Activated CD4-positive, alpha-beta T cell treated with anti-CD3 and anti-CD28 coated beads, Interleukin-2, amount 10 ng/mL, durations not matched to agents 7 days and 5 days (primary cell): Measurements from ENCODE around the gene FSTL4. TPM values are rescaled to one million over a fixed set of nuclear protein-coding genes. Genes with fewer than 3 reads are reported as not detected.

Source experiments
- CTCF ChIA-PET: fragments of 350-600 bp; sonication (Branson Sonifier 250); formaldehyde crosslinking; loops from one replicate; lab custom pipeline; 2021; ENCODE audit warnings: antibody characterized with exemption; lab: Charles Lee
- POLR2A ChIA-PET: fragments of 350-600 bp; sonication (Branson Sonifier 250); formaldehyde crosslinking; loops from one replicate; lab custom pipeline; 2021; ENCODE audit warnings: antibody characterized with exemption; lab: Charles Lee
- DNase-seq: peaks from one replicate; pipeline ENCODE4 v3.0.0-alpha.2; 2020
- H3K27ac Mint-ChIP-seq: one replicate; pipeline ENCODE4 v1.8.0; 2021; ENCODE audit warnings: mild to moderate bottlenecking, moderate library complexity, mixed read lengths
- H3K27me3 Mint-ChIP-seq: one replicate; pipeline ENCODE4 v1.8.0; 2021; ENCODE audit warnings: mixed read lengths
- H3K36me3 Mint-ChIP-seq: one replicate; pipeline ENCODE4 v1.8.0; 2021; ENCODE audit warnings: low read depth, mixed read lengths
- H3K4me1 Mint-ChIP-seq: one replicate; pipeline ENCODE4 v1.8.0; 2021; ENCODE audit warnings: mixed read lengths
- H3K4me3 Mint-ChIP-seq: one replicate; pipeline ENCODE4 v1.8.0; 2021; ENCODE audit warnings: mild to moderate bottlenecking, moderate library complexity, mixed read lengths
- H3K9me3 Mint-ChIP-seq: one replicate; pipeline ENCODE4 v1.8.0; 2021; ENCODE audit warnings: mixed read lengths
- total RNA-seq, 2 experiments: library from RNA; stranded (reverse); gene quantifications; one replicate each; pipeline ENCODE4 v1.2.3, GENCODE V29; 2021

FSTL4 gene
- total RNA-seq, 2 experiments from 2014 or later = not detected

- peaks cover 4% of the 10 kb centered on the region for H3K4me1 Mint-ChIP-seq
- DNase-seq = no peak
- H3K27ac Mint-ChIP-seq = no peak overlapping the region
- ChIA-PET CTCF (interaction anchor here (1.0 kb wide), 1 partner anchor 22 kb away, joined by 3 read pairs; no protein-coding TSS in a partner anchor), POLR2A (no interaction called here)
- no peaks in the 10 kb centered on the region for H3K36me3 Mint-ChIP-seq
- peaks cover 4% of the 10 kb centered on the region for H3K27me3 Mint-ChIP-seq
- H3K4me3 Mint-ChIP-seq = no peak overlapping the region
- no peaks in the 10 kb centered on the region for H3K9me3 Mint-ChIP-seq
Measured at GRCh38 chr5:133340822-133341221, 271.5 kb downstream of the FSTL4 start.

GRCh38 chr5:133340002-133340755 is 272.2 kb downstream of the FSTL4 start:
- H3K36me3 Mint-ChIP-seq = no peaks in the 10 kb centered on the region
- H3K4me1 Mint-ChIP-seq = peaks cover 4% of the 10 kb centered on the region
- H3K4me3 Mint-ChIP-seq = no peak overlapping the region
- POLR2A ChIA-PET = no interaction called here
- no peaks in the 10 kb centered on the region for H3K9me3 Mint-ChIP-seq
- no peak for DNase-seq
- H3K27ac Mint-ChIP-seq = no peak overlapping the region
- CTCF ChIA-PET = interaction anchor here (1.0 kb wide), 1 partner anchor 23 kb away, joined by 3 read pairs; no protein-coding TSS in a partner anchor
- H3K27me3 Mint-ChIP-seq = no peaks in the 10 kb centered on the region

GRCh38 chr5:133338504-133339355 is 273.6 kb downstream of the FSTL4 start:
- DNase-seq = no peak
- Mint-ChIP-seq H3K27ac (no peak overlapping the region), H3K4me1 (peaks cover 4% of the 10 kb centered on the region), H3K9me3 (no peaks in the 10 kb centered on the region), H3K36me3 (no peaks in the 10 kb centered on the region), H3K4me3 (no peak overlapping the region), H3K27me3 (no peaks in the 10 kb centered on the region)
- ChIA-PET POLR2A (no interaction called here), CTCF (interaction anchor here (1.6 kb wide), 1 partner anchor 10 kb away, joined by 6 read pairs; no protein-coding TSS in a partner anchor)

- POLR2A ChIA-PET = no interaction called here
- CTCF ChIA-PET = interaction anchor here (1.6 kb wide), 1 partner anchor 11 kb away, joined by 6 read pairs; no protein-coding TSS in a partner anchor
Measured at GRCh38 chr5:133337795-133338445, 274.4 kb downstream of the FSTL4 start.

GRCh38 chr5:133336969-133337410 is 275.4 kb downstream of the FSTL4 start:
- POLR2A ChIA-PET = no interaction called here
- no peaks in the 10 kb centered on the region for H3K9me3 Mint-ChIP-seq

More at GRCh38 chr5:133337795-133338445, 274.4 kb downstream of the FSTL4 start:
- no peaks in the 10 kb centered on the region for H3K36me3 Mint-ChIP-seq
- H3K9me3 Mint-ChIP-seq = no peaks in the 10 kb centered on the region
- peaks cover 9% of the 10 kb centered on the region for H3K4me1 Mint-ChIP-seq
- no peak overlapping the region for H3K27ac Mint-ChIP-seq
- no peaks in the 10 kb centered on the region for H3K27me3 Mint-ChIP-seq
- no peak for DNase-seq
- no peak overlapping the region for H3K4me3 Mint-ChIP-seq

GRCh38 chr5:133336121-133336968 is 276.0 kb downstream of the FSTL4 start:
- Mint-ChIP-seq H3K4me1 (peaks cover 23% of the 10 kb centered on the region), H3K27me3 (no peaks in the 10 kb centered on the region), H3K9me3 (no peaks in the 10 kb centered on the region), H3K4me3 (no peak overlapping the region), H3K27ac (no peak overlapping the region), H3K36me3 (no peaks in the 10 kb centered on the region)
- ChIA-PET CTCF (interaction anchor here (0.6 to 1.6 kb wide), 3 partner anchors 10 to 319 kb away, joined by 4 to 6 read pairs (median 4); no protein-coding TSS in a partner anchor), POLR2A (no interaction called here)
- DNase-seq = no peak

More at GRCh38 chr5:133336969-133337410, 275.4 kb downstream of the FSTL4 start:
- Mint-ChIP-seq H3K27me3 (no peaks in the 10 kb centered on the region), H3K27ac (no peak overlapping the region), H3K4me3 (no peak overlapping the region), H3K36me3 (no peaks in the 10 kb centered on the region), H3K4me1 (peaks cover 17% of the 10 kb centered on the region)
- no peak for DNase-seq
- CTCF ChIA-PET = interaction anchor here (1.6 kb wide), 1 partner anchor 12 kb away, joined by 6 read pairs; no protein-coding TSS in a partner anchor

GRCh38 chr5:133334796-133335639 is 277.3 kb downstream of the FSTL4 start:
- Mint-ChIP-seq H3K27ac (no peak overlapping the region), H3K4me1 (peaks cover 26% of the 10 kb centered on the region), H3K4me3 (no peak overlapping the region), H3K9me3 (no peaks in the 10 kb centered on the region), H3K27me3 (no peaks in the 10 kb centered on the region), H3K36me3 (no peaks in the 10 kb centered on the region)
- DNase-seq = no peak
- ChIA-PET POLR2A (no interaction called here), CTCF (interaction anchor here (1.4 kb wide), 1 partner anchor 9 kb away, joined by 4 read pairs; no protein-coding TSS in a partner anchor)

- Mint-ChIP-seq H3K27me3 (no peaks in the 10 kb centered on the region), H3K27ac (no peak overlapping the region), H3K9me3 (no peaks in the 10 kb centered on the region), H3K36me3 (no peaks in the 10 kb centered on the region), H3K4me1 (peaks cover 26% of the 10 kb centered on the region), H3K4me3 (no peak overlapping the region)
- POLR2A ChIA-PET = no interaction called here
- CTCF ChIA-PET = no interaction called here
- DNase-seq = no peak
Measured at GRCh38 chr5:133333326-133334150, 278.8 kb downstream of the FSTL4 start.

GRCh38 chr5:133332439-133333024 is 279.8 kb downstream of the FSTL4 start:
- H3K27me3 Mint-ChIP-seq = no peaks in the 10 kb centered on the region
- no peak overlapping the region for H3K27ac Mint-ChIP-seq
- no peak for DNase-seq
- ChIA-PET POLR2A (no interaction called here), CTCF (interaction anchor here (2.1 kb wide), 1 partner anchor 13 kb away, joined by 5 read pairs; no protein-coding TSS in a partner anchor)
- H3K9me3 Mint-ChIP-seq = no peaks in the 10 kb centered on the region
- peaks cover 26% of the 10 kb centered on the region for H3K4me1 Mint-ChIP-seq
- H3K4me3 Mint-ChIP-seq = no peak overlapping the region
- H3K36me3 Mint-ChIP-seq = no peaks in the 10 kb centered on the region

- DNase-seq = no peak
- Mint-ChIP-seq H3K9me3 (no peaks in the 10 kb centered on the region), H3K4me1 (peaks cover 26% of the 10 kb centered on the region), H3K27ac (no peak overlapping the region), H3K4me3 (no peak overlapping the region), H3K36me3 (no peaks in the 10 kb centered on the region), H3K27me3 (no peaks in the 10 kb centered on the region)
- CTCF ChIA-PET = interaction anchor here (2.1 kb wide), 1 partner anchor 12 kb away, joined by 5 read pairs; no protein-coding TSS in a partner anchor
- POLR2A ChIA-PET = no interaction called here
Measured at GRCh38 chr5:133331941-133332340, 280.4 kb downstream of the FSTL4 start.
